Trophoblast cell (in vitro differentiated cells and primary cell): ENCODE measurements around the gene NTPCR.

Source experiments
- DNase-seq, 2 donors: peaks; one replicate each; pipeline ENCODE4 v3.0.0-alpha.2; 2016
- H2AFZ ChIP-seq: 2 replicates; pipeline ENCODE4 v1.6.1; 2013; ENCODE audit warnings: low read length, moderate library complexity, mild to moderate bottlenecking; ENCODE audit not compliant: insufficient read depth, poor library complexity
- H2AK5ac ChIP-seq: 2 replicates; pipeline ENCODE4 v1.6.1; 2013; ENCODE audit warnings: mild to moderate bottlenecking, low read length
- H2BK120ac ChIP-seq: 2 replicates; pipeline ENCODE4 v1.6.1; 2013; ENCODE audit warnings: low read length, mild to moderate bottlenecking, moderate library complexity; ENCODE audit not compliant: insufficient read depth, poor library complexity
- H2BK12ac ChIP-seq: 2 replicates; pipeline ENCODE4 v1.6.1; 2013; ENCODE audit warnings: mild to moderate bottlenecking, low read length, moderate library complexity
- H2BK5ac ChIP-seq: 2 replicates; pipeline ENCODE4 v1.6.1; 2013; ENCODE audit warnings: low read length, low read depth, moderate library complexity, mild to moderate bottlenecking; ENCODE audit not compliant: poor library complexity
- H3K14ac ChIP-seq: 2 replicates; pipeline ENCODE4 v1.6.1; 2013; ENCODE audit warnings: mild to moderate bottlenecking, low read length
- H3K18ac ChIP-seq: 2 replicates; pipeline ENCODE4 v1.6.1; 2013; ENCODE audit warnings: mild to moderate bottlenecking, low read length
- H3K23ac ChIP-seq: 2 replicates; pipeline ENCODE4 v1.6.1; 2013; ENCODE audit warnings: low read length
- H3K27ac ChIP-seq: 2 replicates; pipeline ENCODE4 v1.5.1; 2013; ENCODE audit warnings: low read depth, mild to moderate bottlenecking, inconsistent platforms, low read length, moderate library complexity
- H3K27me3 ChIP-seq: 2 replicates; pipeline ENCODE4 v1.6.1; 2013; ENCODE audit warnings: inconsistent platforms, mild to moderate bottlenecking, low read length, moderate library complexity; ENCODE audit not compliant: insufficient read depth
- H3K36me3 ChIP-seq, 2 experiments: 1 replicate in 1 of 2; 2 replicates in 1 of 2; pipeline ENCODE4 v1.6.1; 2013; ENCODE audit warnings: low read length in 2 of 2, mild to moderate bottlenecking in 2 of 2, moderate library complexity in 1 of 2; ENCODE audit not compliant: insufficient read depth in 2 of 2, control insufficient read depth in 1 of 2
- H3K4ac ChIP-seq: 2 replicates; pipeline ENCODE4 v1.6.1; 2013; ENCODE audit warnings: low read depth, mild to moderate bottlenecking, low read length, moderate library complexity
- H3K4me1 ChIP-seq, 2 experiments: 1 replicate in 1 of 2; 2 replicates in 1 of 2; pipeline ENCODE4 v1.6.1; 2013; ENCODE audit warnings: low read length in 2 of 2, mild to moderate bottlenecking in 2 of 2, moderate library complexity in 1 of 2; ENCODE audit not compliant: insufficient read depth in 2 of 2, control insufficient read depth in 1 of 2
- H3K4me2 ChIP-seq: 2 replicates; pipeline ENCODE4 v1.6.1; 2013; ENCODE audit warnings: inconsistent platforms, mild to moderate bottlenecking, low read length, moderate library complexity
- H3K4me3 ChIP-seq: 2 replicates; pipeline ENCODE4 v1.5.1; 2013; ENCODE audit warnings: mild to moderate bottlenecking, low read depth, low read length, inconsistent platforms
- H3K79me1 ChIP-seq: one replicate; pipeline ENCODE4 v1.6.1; 2013; ENCODE audit warnings: low read length
- H3K79me2 ChIP-seq: 2 replicates; pipeline ENCODE4 v1.6.1; 2013; ENCODE audit warnings: low read length, mild to moderate bottlenecking; ENCODE audit not compliant: control insufficient read depth, insufficient read depth, poor library complexity
- H3K9ac ChIP-seq: 2 replicates; pipeline ENCODE4 v1.6.1; 2013; ENCODE audit warnings: mild to moderate bottlenecking, low read length
- H3K9me3 ChIP-seq: 2 replicates; pipeline ENCODE4 v1.6.1; 2013; ENCODE audit warnings: low read depth, mild to moderate bottlenecking, control low read depth, inconsistent platforms, low read length; ENCODE audit not compliant: insufficient read depth
- H4K12ac ChIP-seq: 2 replicates; pipeline ENCODE4 v1.6.1; 2013; ENCODE audit warnings: low read depth, mild to moderate bottlenecking, low read length, moderate library complexity
- H4K8ac ChIP-seq: 2 replicates; pipeline ENCODE4 v1.6.1; 2013; ENCODE audit warnings: low read depth, mild to moderate bottlenecking, low read length, moderate library complexity
- H4K91ac ChIP-seq: one replicate; pipeline ENCODE4 v1.6.1; 2013; ENCODE audit warnings: low read depth, mild to moderate bottlenecking, low read length, moderate library complexity
- WGBS: extraction: QIAGEN DNeasy Blood & Tissue Kit; methylation state at CpG from one replicate; pipeline ENCODE4 v1.1.7; 2013; ENCODE audit warnings: missing lambda C conversion rate; ENCODE audit not compliant: insufficient read length, insufficient coverage; ENCODE audit errors: extremely low coverage; 5-methylcytosine and 5-hydroxymethylcytosine counted together

Gene NTPCR

DNA sequence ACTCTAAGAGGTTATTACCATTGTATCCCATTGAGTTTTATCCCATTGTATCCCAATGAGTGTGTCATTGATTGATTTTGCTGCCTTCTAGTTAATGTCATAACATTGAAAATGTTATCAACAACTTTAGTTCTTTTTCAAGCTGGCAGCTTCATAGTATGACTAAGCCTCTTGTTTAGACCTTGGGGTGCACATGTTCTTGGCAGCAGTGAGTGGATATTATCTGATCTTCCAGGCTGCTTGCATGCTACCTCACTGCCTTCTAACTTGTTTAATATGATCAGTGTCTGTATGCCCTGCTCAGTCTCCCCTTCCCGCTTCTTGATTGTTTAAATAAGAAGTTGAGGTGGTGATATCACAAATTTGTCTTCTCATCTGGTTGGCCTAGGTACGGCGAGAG is 24.6 kb downstream of the NTPCR start:
- H3K4me1 ChIP-seq: no peaks in the 10 kb centered on the region
- no peak overlapping the region for H3K27ac ChIP-seq
- H3K18ac ChIP-seq: no peak overlapping the region
- H2BK5ac ChIP-seq: no peak overlapping the region
- no peak for DNase-seq
- H3K27me3 ChIP-seq: no peaks in the 10 kb centered on the region
- H3K4ac ChIP-seq: no peak overlapping the region
- H3K23ac ChIP-seq: no peak overlapping the region
- no peak overlapping the region for H2AFZ ChIP-seq
- peaks cover 21 to 28% of the 10 kb centered on the region in 2 experiments for H3K36me3 ChIP-seq
- H4K91ac ChIP-seq: no peak overlapping the region
- H2AK5ac ChIP-seq: no peak overlapping the region
- no peaks in the 10 kb centered on the region for H3K79me2 ChIP-seq
- H3K9ac ChIP-seq: no peak overlapping the region
- H4K8ac ChIP-seq: no peak overlapping the region
- H3K4me3 ChIP-seq: no peak overlapping the region
- no peak overlapping the region for H4K12ac ChIP-seq
- no CpG with 5 or more reads among the region's 3 CpGs for WGBS
- no peak overlapping the region for H2BK120ac ChIP-seq
- H2BK12ac ChIP-seq: no peak overlapping the region
- H3K79me1 ChIP-seq: no peaks in the 10 kb centered on the region
- H3K14ac ChIP-seq: no peak overlapping the region
- no peak overlapping the region for H3K4me2 ChIP-seq
- H3K9me3 ChIP-seq: peaks cover 2% of the 10 kb centered on the region

DNA sequence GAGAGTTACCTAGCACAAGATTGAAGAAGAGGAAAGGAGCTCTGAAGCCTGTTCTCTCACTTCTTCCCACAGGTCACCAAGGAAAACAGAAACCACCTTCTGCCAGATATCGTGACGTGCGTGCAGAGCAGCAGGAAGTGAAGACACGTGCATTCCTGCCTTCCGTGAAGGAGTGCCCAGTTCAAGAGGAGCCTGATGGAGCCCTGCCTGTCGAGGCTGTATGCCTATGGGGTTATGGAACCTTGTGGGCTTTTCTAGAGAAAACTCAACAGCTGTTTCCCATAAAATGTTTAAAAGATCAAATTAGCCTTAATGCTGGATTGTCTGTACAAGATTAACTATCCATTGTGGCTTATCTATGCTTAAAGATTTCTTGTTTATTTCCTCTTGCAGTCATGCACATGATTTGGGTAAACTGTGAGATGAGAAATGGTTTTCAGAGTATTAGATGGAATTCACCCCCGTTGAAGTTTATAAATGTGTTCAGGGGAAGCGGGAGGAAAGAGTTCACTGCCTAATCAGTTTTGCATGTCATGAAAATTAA is 27.8 kb downstream of the NTPCR start:
- no peak overlapping the region for H3K23ac ChIP-seq
- H3K79me2 ChIP-seq: no peaks in the 10 kb centered on the region
- DNase-seq: no peak
- H3K14ac ChIP-seq: no peak overlapping the region
- no peak overlapping the region for H3K4me3 ChIP-seq
- no peak overlapping the region for H3K4ac ChIP-seq
- no CpG with 5 or more reads among the region's 8 CpGs for WGBS
- H2AFZ ChIP-seq: no peak overlapping the region
- H4K91ac ChIP-seq: no peak overlapping the region
- no peak overlapping the region for H3K18ac ChIP-seq
- H3K27ac ChIP-seq: no peak overlapping the region
- H3K27me3 ChIP-seq: no peaks in the 10 kb centered on the region
- H3K36me3 ChIP-seq: peaks cover 9 to 10% of the 10 kb centered on the region in 2 experiments
- no peak overlapping the region for H2AK5ac ChIP-seq
- H3K9me3 ChIP-seq: no peaks in the 10 kb centered on the region
- H2BK5ac ChIP-seq: no peak overlapping the region
- no peak overlapping the region for H4K8ac ChIP-seq
- no peak overlapping the region for H3K9ac ChIP-seq
- H2BK12ac ChIP-seq: no peak overlapping the region
- H4K12ac ChIP-seq: no peak overlapping the region
- peaks cover 0 to 3% of the 10 kb centered on the region in 2 experiments for H3K4me1 ChIP-seq
- no peak overlapping the region for H2BK120ac ChIP-seq
- no peak overlapping the region for H3K4me2 ChIP-seq
- no peaks in the 10 kb centered on the region for H3K79me1 ChIP-seq

DNA sequence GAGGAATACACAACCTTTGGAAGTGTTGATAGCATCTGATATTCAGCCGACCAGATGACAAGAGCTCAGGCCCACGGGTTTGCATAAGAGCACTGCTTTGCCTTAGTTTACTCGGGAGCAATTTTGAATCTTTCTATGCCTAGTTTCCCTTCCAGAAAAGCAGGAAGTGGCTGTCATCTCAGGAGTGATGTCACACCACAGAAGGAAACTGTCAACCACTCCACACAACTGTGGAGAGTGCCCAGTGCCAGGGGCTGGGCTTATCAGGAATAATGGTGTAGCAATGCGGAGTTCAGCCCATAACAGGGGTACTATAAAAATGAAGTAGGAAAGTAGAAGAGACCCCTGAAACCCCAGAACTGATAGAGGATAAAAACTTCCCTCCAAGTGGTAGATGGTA is 28.4 kb downstream of the NTPCR start:
- no peak overlapping the region for H2BK5ac ChIP-seq
- H3K36me3 ChIP-seq: peaks cover 9 to 10% of the 10 kb centered on the region in 2 experiments
- H3K79me1 ChIP-seq: no peaks in the 10 kb centered on the region
- WGBS: no CpG with 5 or more reads among the region's 4 CpGs
- H3K4me3 ChIP-seq: no peak overlapping the region
- H3K18ac ChIP-seq: no peak overlapping the region
- no peak overlapping the region for H2BK120ac ChIP-seq
- no peaks in the 10 kb centered on the region for H3K27me3 ChIP-seq
- H4K91ac ChIP-seq: no peak overlapping the region
- H3K9me3 ChIP-seq: no peaks in the 10 kb centered on the region
- no peak overlapping the region for H3K4me2 ChIP-seq
- no peak overlapping the region for H2BK12ac ChIP-seq
- no peak overlapping the region for H2AFZ ChIP-seq
- H4K8ac ChIP-seq: no peak overlapping the region
- H4K12ac ChIP-seq: no peak overlapping the region
- peaks cover 0 to 3% of the 10 kb centered on the region in 2 experiments for H3K4me1 ChIP-seq
- no peak for DNase-seq
- H3K23ac ChIP-seq: no peak overlapping the region
- no peak overlapping the region for H2AK5ac ChIP-seq
- no peaks in the 10 kb centered on the region for H3K79me2 ChIP-seq
- H3K14ac ChIP-seq: no peak overlapping the region
- no peak overlapping the region for H3K27ac ChIP-seq
- H3K9ac ChIP-seq: no peak overlapping the region
- H3K4ac ChIP-seq: no peak overlapping the region

DNA sequence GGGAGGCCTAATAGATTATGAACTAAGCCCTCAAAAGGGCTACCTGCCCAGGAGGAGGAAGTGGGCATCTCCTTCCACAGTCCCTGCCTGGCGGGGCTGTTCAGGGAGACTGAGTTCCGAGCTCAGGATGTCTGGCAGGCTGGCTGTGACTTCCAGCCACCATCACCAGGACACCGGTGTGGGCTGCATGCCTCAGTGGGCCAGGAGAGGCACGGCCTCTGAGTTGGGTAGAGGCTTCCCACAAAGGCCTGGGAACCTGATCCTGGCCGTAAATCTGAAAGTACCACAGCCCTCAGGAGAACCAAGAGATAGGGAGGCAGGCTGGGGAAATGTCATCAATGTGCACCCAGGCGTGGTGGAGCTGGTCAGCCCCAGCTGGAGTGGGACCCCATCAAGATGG is 29.1 kb downstream of the NTPCR start:
- H2AFZ ChIP-seq: no peak overlapping the region
- peaks cover 0 to 3% of the 10 kb centered on the region in 2 experiments for H3K4me1 ChIP-seq
- no peaks in the 10 kb centered on the region for H3K79me1 ChIP-seq
- no peak overlapping the region for H3K9ac ChIP-seq
- H3K27me3 ChIP-seq: no peaks in the 10 kb centered on the region
- no peak overlapping the region for H3K23ac ChIP-seq
- no peaks in the 10 kb centered on the region for H3K79me2 ChIP-seq
- H2BK12ac ChIP-seq: no peak overlapping the region
- DNase-seq: no peak
- no peak overlapping the region for H3K4ac ChIP-seq
- H3K14ac ChIP-seq: no peak overlapping the region
- H3K18ac ChIP-seq: no peak overlapping the region
- no peak overlapping the region for H4K91ac ChIP-seq
- H3K4me3 ChIP-seq: no peak overlapping the region
- WGBS: no CpG with 5 or more reads among the region's 6 CpGs
- no peak overlapping the region for H3K4me2 ChIP-seq
- H2BK5ac ChIP-seq: no peak overlapping the region
- peaks cover 9 to 10% of the 10 kb centered on the region in 2 experiments for H3K36me3 ChIP-seq
- no peak overlapping the region for H2BK120ac ChIP-seq
- no peak overlapping the region for H3K27ac ChIP-seq
- H3K9me3 ChIP-seq: no peaks in the 10 kb centered on the region
- H4K8ac ChIP-seq: no peak overlapping the region
- no peak overlapping the region for H4K12ac ChIP-seq
- no peak overlapping the region for H2AK5ac ChIP-seq
